K562 (cell line): ENCODE data around the gene KCTD7. TPM values are rescaled to one million over a fixed set of nuclear protein-coding genes. Genes with fewer than 3 reads are reported as not detected.
A peak's percentile ranks its signal among the peaks of the same experiment; 100 is the strongest.

Experiments used
- ATAC-seq: fragments of 200-7000 bp; cut with Tn5 transposase; 3 replicates; pipeline ENCODE4 v1.9.1; 2020; ENCODE audit warnings: moderate library complexity
- BruUV-seq: library from RNA; stranded (reverse); fragments of 400-500 nt; replicated peaks from 2 replicates; lab custom pipeline; 2021; lab: Mats Ljungman, UMichigan
- CTCF ChIA-PET: fragments of 300-600 bp; formaldehyde crosslinking; extraction: SDS; loops from one replicate; lab custom pipeline; 2021; ENCODE audit warnings: low intra/inter-chr PET ratio; lab: Yijun Ruan, JAX
- POLR2A ChIA-PET: fragments of 300-600, 350-650 bp; sonication (Branson Sonifier 250); formaldehyde crosslinking; extraction: SDS; loops from one replicate; lab custom pipeline; 2021; ENCODE audit warnings: antibody characterized with exemption, inconsistent platforms; lab: Yijun Ruan, JAX
- DNase-seq, 4 experiments: peaks; one replicate each; pipeline versions ENCODE4 v3.0.0 to v3.0.0-alpha.2; 2011 to 2018; ENCODE audit warnings: low spot score in 3 of 4, mixed read lengths in 3 of 4; ENCODE audit errors: extremely low read depth in 1 of 4
- FAIRE-seq: peaks from 2 replicates; lab custom pipeline; 2011; peaks lifted over from hg19 to GRCh38; lab: Jason Lieb, UNC
- H2AFZ ChIP-seq: 2 replicates; pipeline ENCODE4 v1.6.0; 2011; ENCODE audit warnings: low read depth, low read length, control low read depth, inconsistent platforms
- H3K27ac ChIP-seq: fragments of 200-600 bp; 3 replicates; pipeline ENCODE4 v1.8.0; 2011; ENCODE audit warnings: low read depth, mild to moderate bottlenecking, control low read depth, inconsistent platforms, low read length, moderate library complexity, mixed read lengths; ENCODE audit errors: extremely low read depth
- H3K27me3 ChIP-seq, 2 experiments: fragments of 300-600 bp in 1 of 2; 2 replicates in 1 of 2; 3 replicates in 1 of 2; pipeline versions ENCODE4 v1.6.0 to v1.8.0; 2011; ENCODE audit warnings: inconsistent platforms in 2 of 2, low read length in 2 of 2, mild to moderate bottlenecking in 1 of 2, mixed read lengths in 1 of 2, moderate library complexity in 1 of 2; ENCODE audit not compliant: control insufficient read depth in 2 of 2, insufficient read depth in 2 of 2
- H3K36me3 ChIP-seq: fragments of 300-600 bp; 3 replicates; pipeline ENCODE4 v1.8.0; 2011; ENCODE audit warnings: mild to moderate bottlenecking, low read length, inconsistent platforms; ENCODE audit not compliant: control insufficient read depth, insufficient read depth
- H3K4me1 ChIP-seq, 2 experiments: fragments of 200-600 bp in 1 of 2; replicated peaks in 1 of 2; 2 replicates in 1 of 2; 3 replicates in 1 of 2; pipeline versions ENCODE4 v1.5.1 to v1.8.0; 2011; ENCODE audit warnings: inconsistent platforms in 2 of 2, low read length in 2 of 2, mild to moderate bottlenecking in 1 of 2, mixed read lengths in 1 of 2, moderate library complexity in 1 of 2; ENCODE audit not compliant: control insufficient read depth in 2 of 2, insufficient read depth in 2 of 2
- H3K4me2 ChIP-seq: 2 replicates; pipeline ENCODE4 v1.6.1; 2011; ENCODE audit warnings: low read length, control low read depth, inconsistent platforms, mixed read lengths; ENCODE audit not compliant: insufficient read depth
- H3K4me3 ChIP-seq: fragments of 200-600 bp; sonication (generic), shearing (Covaris generic); 2 replicates; pipeline ENCODE4 v1.5.1; 2016; ENCODE audit warnings: control low read depth, inconsistent platforms
- H3K79me2 ChIP-seq: fragments of 200-600 bp; 3 replicates; pipeline ENCODE4 v1.8.0; 2011; ENCODE audit warnings: low read length, inconsistent platforms; ENCODE audit not compliant: control insufficient read depth, insufficient read depth
- H3K9ac ChIP-seq, 2 experiments: 2 replicates each; pipeline versions ENCODE4 v1.6.0 to v1.6.1; 2011; ENCODE audit warnings: low read depth in 2 of 2, low read length in 2 of 2, control low read depth in 1 of 2, inconsistent platforms in 1 of 2, mild to moderate bottlenecking in 1 of 2, mixed read lengths in 1 of 2; ENCODE audit not compliant: insufficient read depth in 1 of 2
- H3K9me1 ChIP-seq: one replicate; pipeline ENCODE4 v1.6.0; 2011; ENCODE audit warnings: inconsistent platforms, mild to moderate bottlenecking, low read length, moderate library complexity; ENCODE audit not compliant: control insufficient read depth, insufficient read depth
- H3K9me3 ChIP-seq: replicated peaks from 2 replicates; pipeline ENCODE4 v1.5.1; 2011; ENCODE audit warnings: low read depth, low read length, inconsistent platforms; ENCODE audit not compliant: control insufficient read depth, insufficient read depth
- H4K20me1 ChIP-seq: replicated peaks from 2 replicates; pipeline ENCODE4 v1.6.1; 2011; ENCODE audit warnings: low read length, inconsistent platforms, mixed read lengths; ENCODE audit not compliant: control insufficient read depth, insufficient read depth
- MAFK ChIP-seq: IDR thresholded peaks from 2 replicates; pipeline ENCODE4 v1.6.1; 2011; ENCODE audit warnings: low read length, improper control_type of control experiment
- PCBP1 ChIP-seq: fragments of 200-400 bp; formaldehyde crosslinking; IDR thresholded peaks from 2 replicates; pipeline ENCODE4 v1.6.1; 2018; ENCODE audit warnings: mild to moderate bottlenecking, low read depth, low read length; ENCODE audit not compliant: poor library complexity, severe bottlenecking
- SPI1 ChIP-seq: IDR thresholded peaks from 2 replicates; pipeline ENCODE4 v1.6.1; 2011; ENCODE audit warnings: low read depth, low read length, control low read depth, borderline replicate concordance
- WGBS: fragments of 100-300 bp; shearing (Covaris generic); methylation state at CpG from one replicate; pipeline ENCODE4 v1.1.6; 2016; ENCODE audit warnings: low coverage, mixed read lengths; ENCODE audit not compliant: insufficient coverage; ENCODE audit errors: missing lambda C conversion rate; 5-methylcytosine and 5-hydroxymethylcytosine counted together
- in situ Hi-C: fragments of 300-500 bp; cut with MboI; formaldehyde crosslinking; loops from 4 replicates; pipeline ENCODE4 v1.15.0; 2018; ENCODE audit warnings: inconsistent platforms, mixed read lengths
- intact Hi-C: fragments of 100-400 bp; cut with micrococcal nuclease; formaldehyde crosslinking; loops from 2 replicates; pipeline ENCODE4 v1.14.2; 2022
- polyA plus RNA-seq, 8 experiments: library from polyadenylated mRNA; depleted of rRNA in 4 of 8; stranded (reverse) in 5 of 8; unstranded in 3 of 8; fragments of >200 nt; fragmentation: Nextera tagmentation in 2 of 8; fragmentation: Illumina TruSeq in 1 of 8; extraction: Ambion mirVana in 2 of 8; extraction: Trizol in 1 of 8; gene quantifications; 2 replicates each; pipeline versions ENCODE4 v1.2.1 to v1.2.3, GENCODE V29; 2011 to 2014; ENCODE audit warnings: inconsistent platforms in 1 of 8, missing spikeins in 1 of 8
- total RNA-seq, 7 experiments: library from RNA; depleted of rRNA in 6 of 7; stranded (reverse); fragments of >200 nt in 6 of 7; fragmentation: Illumina TruSeq in 2 of 7; extraction: Trizol in 2 of 7; gene quantifications; 2 replicates each; pipeline versions ENCODE4 v1.2.1 to v1.2.3, GENCODE V29; 2011 to 2021; ENCODE audit warnings: low replicate concordance in 1 of 7

Gene KCTD7
- total and polyA plus RNA-seq, 9 of the 15 experiments (the other 6 are each of a cell fraction or from before 2014, with no cell fraction given): 1.5 to 26.0 (median 9.0) TPM

DNA sequence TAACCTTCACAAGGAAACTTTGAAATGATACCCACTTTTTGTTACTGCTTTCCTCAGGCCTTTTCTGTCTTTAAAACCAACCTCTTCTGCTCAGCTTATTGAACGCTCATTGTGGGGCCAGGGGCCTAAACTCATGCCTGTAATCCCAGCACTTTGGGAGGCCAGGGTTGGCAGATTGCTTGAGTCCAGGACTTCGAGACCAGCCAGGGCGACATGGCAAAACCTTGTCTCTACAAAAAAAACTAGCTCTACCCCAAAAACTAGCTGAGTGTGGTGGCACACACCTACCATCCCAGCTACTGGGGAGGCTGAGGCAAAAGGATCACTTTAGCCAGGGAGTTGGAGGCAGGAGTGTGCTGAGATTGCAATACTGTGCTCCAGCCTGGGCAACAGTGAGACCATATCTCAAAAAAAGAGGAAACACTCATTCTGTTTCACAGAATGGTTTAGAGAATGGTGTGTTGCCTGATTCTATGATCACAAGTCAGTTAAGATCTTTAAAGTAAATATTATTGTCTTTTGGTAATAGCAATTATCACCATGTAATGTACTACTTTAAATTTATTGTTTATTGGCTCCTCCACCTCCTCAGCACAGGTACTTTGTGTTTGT is 51.1 kb downstream of the KCTD7 start:
- BruUV-seq: no TSS peak
- no peak overlapping the region for H2AFZ ChIP-seq
- POLR2A ChIA-PET: no interaction called here
- no peak overlapping the region for H3K4me2 ChIP-seq
- FAIRE-seq: no peak
- no peaks in the 10 kb centered on the region; the same call in 2 of the 3 replicates for H3K36me3 ChIP-seq
- in situ Hi-C loops: no loop called here
- ATAC-seq: no peak
- H3K9me3 ChIP-seq: no peaks in the 10 kb centered on the region
- no peaks in the 10 kb centered on the region for H4K20me1 ChIP-seq
- H3K27me3 ChIP-seq: no peaks in the 10 kb centered on the region
- WGBS: 97% methylated on average over 3 of the region's 3 CpGs
- H3K4me1 ChIP-seq: peaks cover 16 to 32% of the 10 kb centered on the region in 2 experiments; a peak in 4 of 5 replicates
- intact Hi-C loops: no loop called here
- H3K9ac ChIP-seq: peak overlapping the region in 1 of 2 experiments; percentile 4; a peak in 1 of 4 replicates
- no peak for DNase-seq
- no peaks in the 10 kb centered on the region for H3K9me1 ChIP-seq
- CTCF ChIA-PET: no interaction called here
- TF ChIP-seq PCBP1 (no peak), MAFK (0 out of 2 replicates have a peak, but pooled peaks have one; percentile 16), SPI1 (0 out of 2 replicates have a peak, but pooled peaks have one; percentile 8)
- H3K79me2 ChIP-seq: peaks cover 37% of the 10 kb centered on the region
- 0 out of 3 replicates have a peak overlapping the region, but pooled peaks have one; percentile 0 for H3K27ac ChIP-seq
- no peak overlapping the region for H3K4me3 ChIP-seq
